GM23338 (cell line): Measurements from ENCODE around the gene SETD1A.

ENCODE experiments used
- CREB1 ChIP-seq: fragments of 250-450 bp; sonication (Bioruptor Pico); IDR thresholded peaks from 2 replicates; pipeline ENCODE4 v1.5.0; 2020; ENCODE audit warnings: low read depth, mild to moderate bottlenecking, moderate library complexity
- EZH2 ChIP-seq: fragments of 200-600 bp; sonication (generic); IDR thresholded peaks from one replicate; pipeline ENCODE4 v1.8.0; 2017; ENCODE audit warnings: antibody characterized with exemption, mild to moderate bottlenecking, low read depth; ENCODE audit not compliant: unreplicated experiment
- EZH2phosphoT487 ChIP-seq: fragments of 200-600 bp; sonication (generic); IDR thresholded peaks from one replicate; pipeline ENCODE4 v1.8.1; 2018; ENCODE audit warnings: antibody characterized with exemption; ENCODE audit not compliant: unreplicated experiment
- JUNB ChIP-seq: IDR thresholded peaks from one replicate; pipeline ENCODE4 v1.6.1; 2016; ENCODE audit warnings: antibody characterized with exemption; ENCODE audit not compliant: unreplicated experiment
- NANOG ChIP-seq: IDR thresholded peaks from 2 replicates; pipeline ENCODE4 v1.6.1; 2016; ENCODE audit warnings: antibody characterized with exemption, borderline replicate concordance
- POLR2AphosphoS5 ChIP-seq: IDR thresholded peaks from 2 replicates; pipeline ENCODE4 v1.6.1; 2016; ENCODE audit warnings: antibody characterized with exemption, low read depth
- STAT1 ChIP-seq: IDR thresholded peaks from one replicate; pipeline ENCODE4 v1.6.1; 2016; ENCODE audit warnings: antibody characterized with exemption; ENCODE audit not compliant: unreplicated experiment
- ZNF114 ChIP-seq: fragments of 250-450 bp; sonication (Bioruptor Pico); IDR thresholded peaks from 2 replicates; pipeline ENCODE4 v1.5.0; 2020; ENCODE audit warnings: mild to moderate bottlenecking, moderate library complexity
- ZNF331 ChIP-seq: fragments of 250-450 bp; sonication (Bioruptor Pico); IDR thresholded peaks from 2 replicates; pipeline ENCODE4 v1.5.0; 2020; ENCODE audit warnings: low read depth, mild to moderate bottlenecking, moderate library complexity
- TF ChIP-seq, protein P1 (sequence below), 2 experiments: fragments of 200-600 bp in 1 of 2; sonication (generic) in 1 of 2; conservative IDR thresholded peaks; 2 replicates each; pipeline versions ENCODE4 v1.5.1 to v1.6.1; 2016 to 2017; ENCODE audit warnings: antibody characterized with exemption in 2 of 2, low read depth in 2 of 2, mild to moderate bottlenecking in 2 of 2, moderate library complexity in 1 of 2
- TF ChIP-seq, protein P2 (sequence below): IDR thresholded peaks from one replicate; pipeline ENCODE4 v1.6.1; 2018; ENCODE audit warnings: antibody characterized with exemption; ENCODE audit not compliant: unreplicated experiment
- TF ChIP-seq, protein P3 (sequence below): IDR thresholded peaks from 2 replicates; pipeline ENCODE4 v1.6.1; 2016; ENCODE audit warnings: antibody characterized with exemption
- TF ChIP-seq, protein P4 (sequence below): fragments of 250-450 bp; sonication (Bioruptor Pico); IDR thresholded peaks from 2 replicates; pipeline ENCODE4 v1.5.0; 2020; ENCODE audit warnings: mild to moderate bottlenecking, moderate library complexity

DNA sequence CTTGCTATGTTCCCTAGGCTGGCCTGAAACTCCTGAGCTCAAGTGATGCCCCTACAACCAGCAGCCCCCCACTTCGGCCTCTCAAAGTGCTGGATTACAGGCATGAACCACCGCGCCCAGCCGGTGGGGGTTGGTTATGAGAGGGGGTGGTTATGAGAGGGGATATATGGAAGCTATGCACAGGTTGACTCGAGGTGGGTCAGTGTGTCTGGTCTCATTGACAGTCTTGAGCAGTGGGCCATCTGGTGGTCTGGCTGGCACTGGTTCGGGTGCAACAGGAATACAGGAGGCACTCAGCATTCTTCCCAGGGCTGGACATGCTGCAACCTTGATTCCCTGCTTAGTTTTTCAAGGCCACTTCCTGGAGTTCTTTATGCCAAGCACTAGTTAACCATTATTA is 58.5 kb downstream of the SETD1A start:
- TF ChIP-seq, protein P1, sequence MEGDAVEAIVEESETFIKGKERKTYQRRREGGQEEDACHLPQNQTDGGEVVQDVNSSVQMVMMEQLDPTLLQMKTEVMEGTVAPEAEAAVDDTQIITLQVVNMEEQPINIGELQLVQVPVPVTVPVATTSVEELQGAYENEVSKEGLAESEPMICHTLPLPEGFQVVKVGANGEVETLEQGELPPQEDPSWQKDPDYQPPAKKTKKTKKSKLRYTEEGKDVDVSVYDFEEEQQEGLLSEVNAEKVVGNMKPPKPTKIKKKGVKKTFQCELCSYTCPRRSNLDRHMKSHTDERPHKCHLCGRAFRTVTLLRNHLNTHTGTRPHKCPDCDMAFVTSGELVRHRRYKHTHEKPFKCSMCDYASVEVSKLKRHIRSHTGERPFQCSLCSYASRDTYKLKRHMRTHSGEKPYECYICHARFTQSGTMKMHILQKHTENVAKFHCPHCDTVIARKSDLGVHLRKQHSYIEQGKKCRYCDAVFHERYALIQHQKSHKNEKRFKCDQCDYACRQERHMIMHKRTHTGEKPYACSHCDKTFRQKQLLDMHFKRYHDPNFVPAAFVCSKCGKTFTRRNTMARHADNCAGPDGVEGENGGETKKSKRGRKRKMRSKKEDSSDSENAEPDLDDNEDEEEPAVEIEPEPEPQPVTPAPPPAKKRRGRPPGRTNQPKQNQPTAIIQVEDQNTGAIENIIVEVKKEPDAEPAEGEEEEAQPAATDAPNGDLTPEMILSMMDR (conservative IDR thresholded peaks at IDR 0.05; ENCODE audit: low read depth in 2 of 2), result peak in 1 of 2 experiments; percentile 58; a peak in 2 of 4 replicates
- TF ChIP-seq EZH2phosphoT487 (no peak), POLR2AphosphoS5 (no peak), EZH2 (no peak), JUNB (no peak), CREB1 (no peak), STAT1 (no peak), NANOG (no peak), ZNF331 (CRISPR knock-in tag) (no peak), ZNF114 (CRISPR knock-in tag) (no peak)
- TF ChIP-seq, protein P2, sequence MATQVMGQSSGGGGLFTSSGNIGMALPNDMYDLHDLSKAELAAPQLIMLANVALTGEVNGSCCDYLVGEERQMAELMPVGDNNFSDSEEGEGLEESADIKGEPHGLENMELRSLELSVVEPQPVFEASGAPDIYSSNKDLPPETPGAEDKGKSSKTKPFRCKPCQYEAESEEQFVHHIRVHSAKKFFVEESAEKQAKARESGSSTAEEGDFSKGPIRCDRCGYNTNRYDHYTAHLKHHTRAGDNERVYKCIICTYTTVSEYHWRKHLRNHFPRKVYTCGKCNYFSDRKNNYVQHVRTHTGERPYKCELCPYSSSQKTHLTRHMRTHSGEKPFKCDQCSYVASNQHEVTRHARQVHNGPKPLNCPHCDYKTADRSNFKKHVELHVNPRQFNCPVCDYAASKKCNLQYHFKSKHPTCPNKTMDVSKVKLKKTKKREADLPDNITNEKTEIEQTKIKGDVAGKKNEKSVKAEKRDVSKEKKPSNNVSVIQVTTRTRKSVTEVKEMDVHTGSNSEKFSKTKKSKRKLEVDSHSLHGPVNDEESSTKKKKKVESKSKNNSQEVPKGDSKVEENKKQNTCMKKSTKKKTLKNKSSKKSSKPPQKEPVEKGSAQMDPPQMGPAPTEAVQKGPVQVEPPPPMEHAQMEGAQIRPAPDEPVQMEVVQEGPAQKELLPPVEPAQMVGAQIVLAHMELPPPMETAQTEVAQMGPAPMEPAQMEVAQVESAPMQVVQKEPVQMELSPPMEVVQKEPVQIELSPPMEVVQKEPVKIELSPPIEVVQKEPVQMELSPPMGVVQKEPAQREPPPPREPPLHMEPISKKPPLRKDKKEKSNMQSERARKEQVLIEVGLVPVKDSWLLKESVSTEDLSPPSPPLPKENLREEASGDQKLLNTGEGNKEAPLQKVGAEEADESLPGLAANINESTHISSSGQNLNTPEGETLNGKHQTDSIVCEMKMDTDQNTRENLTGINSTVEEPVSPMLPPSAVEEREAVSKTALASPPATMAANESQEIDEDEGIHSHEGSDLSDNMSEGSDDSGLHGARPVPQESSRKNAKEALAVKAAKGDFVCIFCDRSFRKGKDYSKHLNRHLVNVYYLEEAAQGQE, result no peak
- TF ChIP-seq, protein P3, sequence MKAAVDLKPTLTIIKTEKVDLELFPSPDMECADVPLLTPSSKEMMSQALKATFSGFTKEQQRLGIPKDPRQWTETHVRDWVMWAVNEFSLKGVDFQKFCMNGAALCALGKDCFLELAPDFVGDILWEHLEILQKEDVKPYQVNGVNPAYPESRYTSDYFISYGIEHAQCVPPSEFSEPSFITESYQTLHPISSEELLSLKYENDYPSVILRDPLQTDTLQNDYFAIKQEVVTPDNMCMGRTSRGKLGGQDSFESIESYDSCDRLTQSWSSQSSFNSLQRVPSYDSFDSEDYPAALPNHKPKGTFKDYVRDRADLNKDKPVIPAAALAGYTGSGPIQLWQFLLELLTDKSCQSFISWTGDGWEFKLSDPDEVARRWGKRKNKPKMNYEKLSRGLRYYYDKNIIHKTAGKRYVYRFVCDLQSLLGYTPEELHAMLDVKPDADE, result no peak
- TF ChIP-seq, protein P4, sequence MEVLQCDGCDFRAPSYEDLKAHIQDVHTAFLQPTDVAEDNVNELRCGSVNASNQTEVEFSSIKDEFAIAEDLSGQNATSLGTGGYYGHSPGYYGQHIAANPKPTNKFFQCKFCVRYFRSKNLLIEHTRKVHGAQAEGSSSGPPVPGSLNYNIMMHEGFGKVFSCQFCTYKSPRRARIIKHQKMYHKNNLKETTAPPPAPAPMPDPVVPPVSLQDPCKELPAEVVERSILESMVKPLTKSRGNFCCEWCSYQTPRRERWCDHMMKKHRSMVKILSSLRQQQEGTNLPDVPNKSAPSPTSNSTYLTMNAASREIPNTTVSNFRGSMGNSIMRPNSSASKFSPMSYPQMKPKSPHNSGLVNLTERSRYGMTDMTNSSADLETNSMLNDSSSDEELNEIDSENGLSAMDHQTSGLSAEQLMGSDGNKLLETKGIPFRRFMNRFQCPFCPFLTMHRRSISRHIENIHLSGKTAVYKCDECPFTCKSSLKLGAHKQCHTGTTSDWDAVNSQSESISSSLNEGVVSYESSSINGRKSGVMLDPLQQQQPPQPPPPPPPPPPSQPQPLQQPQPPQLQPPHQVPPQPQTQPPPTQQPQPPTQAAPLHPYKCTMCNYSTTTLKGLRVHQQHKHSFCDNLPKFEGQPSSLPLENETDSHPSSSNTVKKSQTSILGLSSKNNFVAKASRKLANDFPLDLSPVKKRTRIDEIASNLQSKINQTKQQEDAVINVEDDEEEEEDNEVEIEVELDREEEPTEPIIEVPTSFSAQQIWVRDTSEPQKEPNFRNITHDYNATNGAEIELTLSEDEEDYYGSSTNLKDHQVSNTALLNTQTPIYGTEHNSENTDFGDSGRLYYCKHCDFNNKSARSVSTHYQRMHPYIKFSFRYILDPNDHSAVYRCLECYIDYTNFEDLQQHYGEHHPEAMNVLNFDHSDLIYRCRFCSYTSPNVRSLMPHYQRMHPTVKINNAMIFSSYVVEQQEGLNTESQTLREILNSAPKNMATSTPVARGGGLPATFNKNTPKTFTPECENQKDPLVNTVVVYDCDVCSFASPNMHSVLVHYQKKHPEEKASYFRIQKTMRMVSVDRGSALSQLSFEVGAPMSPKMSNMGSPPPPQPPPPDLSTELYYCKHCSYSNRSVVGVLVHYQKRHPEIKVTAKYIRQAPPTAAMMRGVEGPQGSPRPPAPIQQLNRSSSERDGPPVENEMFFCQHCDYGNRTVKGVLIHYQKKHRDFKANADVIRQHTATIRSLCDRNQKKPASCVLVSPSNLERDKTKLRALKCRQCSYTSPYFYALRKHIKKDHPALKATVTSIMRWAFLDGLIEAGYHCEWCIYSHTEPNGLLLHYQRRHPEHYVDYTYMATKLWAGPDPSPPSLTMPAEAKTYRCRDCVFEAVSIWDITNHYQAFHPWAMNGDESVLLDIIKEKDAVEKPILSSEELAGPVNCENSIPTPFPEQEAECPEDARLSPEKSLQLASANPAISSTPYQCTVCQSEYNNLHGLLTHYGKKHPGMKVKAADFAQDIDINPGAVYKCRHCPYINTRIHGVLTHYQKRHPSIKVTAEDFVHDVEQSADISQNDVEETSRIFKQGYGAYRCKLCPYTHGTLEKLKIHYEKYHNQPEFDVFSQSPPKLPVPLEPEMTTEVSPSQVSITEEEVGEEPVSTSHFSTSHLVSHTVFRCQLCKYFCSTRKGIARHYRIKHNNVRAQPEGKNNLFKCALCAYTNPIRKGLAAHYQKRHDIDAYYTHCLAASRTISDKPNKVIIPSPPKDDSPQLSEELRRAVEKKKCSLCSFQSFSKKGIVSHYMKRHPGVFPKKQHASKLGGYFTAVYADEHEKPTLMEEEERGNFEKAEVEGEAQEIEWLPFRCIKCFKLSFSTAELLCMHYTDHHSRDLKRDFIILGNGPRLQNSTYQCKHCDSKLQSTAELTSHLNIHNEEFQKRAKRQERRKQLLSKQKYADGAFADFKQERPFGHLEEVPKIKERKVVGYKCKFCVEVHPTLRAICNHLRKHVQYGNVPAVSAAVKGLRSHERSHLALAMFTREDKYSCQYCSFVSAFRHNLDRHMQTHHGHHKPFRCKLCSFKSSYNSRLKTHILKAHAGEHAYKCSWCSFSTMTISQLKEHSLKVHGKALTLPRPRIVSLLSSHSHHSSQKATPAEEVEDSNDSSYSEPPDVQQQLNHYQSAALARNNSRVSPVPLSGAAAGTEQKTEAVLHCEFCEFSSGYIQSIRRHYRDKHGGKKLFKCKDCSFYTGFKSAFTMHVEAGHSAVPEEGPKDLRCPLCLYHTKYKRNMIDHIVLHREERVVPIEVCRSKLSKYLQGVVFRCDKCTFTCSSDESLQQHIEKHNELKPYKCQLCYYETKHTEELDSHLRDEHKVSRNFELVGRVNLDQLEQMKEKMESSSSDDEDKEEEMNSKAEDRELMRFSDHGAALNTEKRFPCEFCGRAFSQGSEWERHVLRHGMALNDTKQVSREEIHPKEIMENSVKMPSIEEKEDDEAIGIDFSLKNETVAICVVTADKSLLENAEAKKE (CRISPR knock-in tag), result no peak
